Effector memory CD4-positive, alpha-beta T cell (primary cell): Measurements from ENCODE around the gene OR2A25.

ENCODE experiments used
- DNase-seq, 3 donors: peaks; one replicate each; pipeline ENCODE4 v3.0.0-alpha.2; 2020
- H3K27ac ChIP-seq: 2 replicates; pipeline ENCODE4 v1.7.0; 2013; ENCODE audit warnings: mild to moderate bottlenecking, low read length, moderate library complexity; ENCODE audit not compliant: insufficient read depth, poor library complexity, severe bottlenecking
- H3K27me3 ChIP-seq: replicated peaks from 2 replicates; pipeline ENCODE4 v1.7.0; 2013; ENCODE audit warnings: mild to moderate bottlenecking, low read length; ENCODE audit not compliant: insufficient read depth, control insufficient read depth, poor library complexity, severe bottlenecking
- H3K36me3 ChIP-seq: 2 replicates; pipeline ENCODE4 v1.7.0; 2013; ENCODE audit warnings: mild to moderate bottlenecking, low read length, moderate library complexity; ENCODE audit not compliant: control insufficient read depth, insufficient read depth
- H3K4me1 ChIP-seq: 2 replicates; pipeline ENCODE4 v1.7.0; 2013; ENCODE audit warnings: low read length, mild to moderate bottlenecking; ENCODE audit not compliant: control insufficient read depth, insufficient read depth, poor library complexity, severe bottlenecking
- H3K4me3 ChIP-seq: 2 replicates; pipeline ENCODE4 v1.7.0; 2013; ENCODE audit warnings: low read length, low read depth, mild to moderate bottlenecking; ENCODE audit not compliant: insufficient read depth, poor library complexity, severe bottlenecking
- H3K9me3 ChIP-seq: 2 replicates; pipeline ENCODE4 v1.7.0; 2013; ENCODE audit warnings: mild to moderate bottlenecking, low read length, moderate library complexity; ENCODE audit not compliant: control insufficient read depth

Gene OR2A25

GRCh38 chr7:144063710-144064109 is 5.9 kb upstream of the OR2A25 start:
- no peaks in the 10 kb centered on the region for H3K9me3 ChIP-seq
- H3K4me1 ChIP-seq: no peaks in the 10 kb centered on the region
- no peaks in the 10 kb centered on the region for H3K36me3 ChIP-seq
- no peak for DNase-seq
- H3K27me3 ChIP-seq: no peaks in the 10 kb centered on the region
- no peak overlapping the region for H3K4me3 ChIP-seq
- no peak overlapping the region for H3K27ac ChIP-seq

GRCh38 chr7:144069953-144070352 is 342 bp downstream of the OR2A25 start:
- no peak overlapping the region for H3K27ac ChIP-seq
- no peaks in the 10 kb centered on the region for H3K36me3 ChIP-seq
- DNase-seq: no peak
- no peaks in the 10 kb centered on the region for H3K4me1 ChIP-seq
- H3K4me3 ChIP-seq: no peak overlapping the region
- no peaks in the 10 kb centered on the region for H3K27me3 ChIP-seq
- no peaks in the 10 kb centered on the region for H3K9me3 ChIP-seq

GRCh38 chr7:144074374-144074773 is 4.8 kb downstream of the OR2A25 start:
- Histone ChIP-seq H3K36me3 (no peaks in the 10 kb centered on the region), H3K4me3 (no peak overlapping the region), H3K9me3 (no peaks in the 10 kb centered on the region), H3K27me3 (no peaks in the 10 kb centered on the region), H3K27ac (no peak overlapping the region), H3K4me1 (no peaks in the 10 kb centered on the region)
- no peak for DNase-seq

GRCh38 chr7:144085978-144086377 is 16.4 kb downstream of the OR2A25 start, which contains the start of gene OR2A12:
TSS of gene OR2A12 (plus strand) at chr7:144086278. CDS start at chr7:144095108, 8,830 bp downstream.
- DNase-seq: no peak
- Histone ChIP-seq H3K27ac (no peak within 1 kb of the TSS), H3K27me3 (no peaks in the 10 kb centered on the region), H3K9me3 (no peaks in the 10 kb centered on the region), H3K36me3 (no peaks in the 10 kb centered on the region), H3K4me3 (no peak within 1 kb of the TSS), H3K4me1 (no peaks in the 10 kb centered on the region)

- no peak for DNase-seq
- no peak overlapping the region for H3K27ac ChIP-seq
- no peaks in the 10 kb centered on the region for H3K36me3 ChIP-seq
- H3K4me1 ChIP-seq: no peaks in the 10 kb centered on the region
- no peaks in the 10 kb centered on the region for H3K27me3 ChIP-seq
- H3K9me3 ChIP-seq: no peaks in the 10 kb centered on the region
- no peak overlapping the region for H3K4me3 ChIP-seq
Measured at GRCh38 chr7:144086730-144087129, 17.1 kb downstream of the OR2A25 start.

- H3K9me3 ChIP-seq: no peaks in the 10 kb centered on the region
- no peak overlapping the region for H3K27ac ChIP-seq
- no peaks in the 10 kb centered on the region for H3K36me3 ChIP-seq
- no peak for DNase-seq
- no peak overlapping the region for H3K4me3 ChIP-seq
- no peaks in the 10 kb centered on the region for H3K27me3 ChIP-seq
- no peaks in the 10 kb centered on the region for H3K4me1 ChIP-seq
Measured at GRCh38 chr7:144087230-144087629, 17.6 kb downstream of the OR2A25 start.

GRCh38 chr7:144090667-144091066 is 21.1 kb downstream of the OR2A25 start:
- H3K27me3 ChIP-seq: peaks cover 4% of the 10 kb centered on the region
- no peak overlapping the region for H3K4me3 ChIP-seq
- H3K27ac ChIP-seq: no peak overlapping the region
- H3K9me3 ChIP-seq: no peaks in the 10 kb centered on the region
- no peaks in the 10 kb centered on the region for H3K36me3 ChIP-seq
- no peaks in the 10 kb centered on the region for H3K4me1 ChIP-seq
- no peak for DNase-seq

GRCh38 chr7:144098776-144099175 is 29.2 kb downstream of the OR2A25 start:
- Histone ChIP-seq H3K4me1 (no peaks in the 10 kb centered on the region), H3K36me3 (no peaks in the 10 kb centered on the region), H3K27me3 (peaks cover 9% of the 10 kb centered on the region), H3K4me3 (no peak overlapping the region), H3K9me3 (no peaks in the 10 kb centered on the region), H3K27ac (no peak overlapping the region)
- no peak for DNase-seq

GRCh38 chr7:144100607-144101006 is 31.0 kb downstream of the OR2A25 start:
- H3K27me3 ChIP-seq: peaks cover 5% of the 10 kb centered on the region
- H3K4me1 ChIP-seq: no peaks in the 10 kb centered on the region
- no peaks in the 10 kb centered on the region for H3K36me3 ChIP-seq
- no peak overlapping the region for H3K4me3 ChIP-seq
- no peak overlapping the region for H3K27ac ChIP-seq
- DNase-seq: no peak
- no peaks in the 10 kb centered on the region for H3K9me3 ChIP-seq

- H3K27me3 ChIP-seq: no peaks in the 10 kb centered on the region
- H3K27ac ChIP-seq: no peak overlapping the region
- no peak for DNase-seq
- no peaks in the 10 kb centered on the region for H3K36me3 ChIP-seq
- H3K9me3 ChIP-seq: no peaks in the 10 kb centered on the region
- H3K4me1 ChIP-seq: no peaks in the 10 kb centered on the region
- no peak overlapping the region for H3K4me3 ChIP-seq
Measured at GRCh38 chr7:144102041-144102440, 32.4 kb downstream of the OR2A25 start.

GRCh38 chr7:144105211-144105610 is 35.6 kb downstream of the OR2A25 start:
- H3K27ac ChIP-seq: no peak overlapping the region
- no peaks in the 10 kb centered on the region for H3K27me3 ChIP-seq
- no peak for DNase-seq
- no peaks in the 10 kb centered on the region for H3K4me1 ChIP-seq
- H3K36me3 ChIP-seq: no peaks in the 10 kb centered on the region
- H3K4me3 ChIP-seq: no peak overlapping the region
- H3K9me3 ChIP-seq: no peaks in the 10 kb centered on the region
